NCI-H526 treated with DMSO at 0.1 percent for 48 hours (cell line): ENCODE results near the gene SLC4A1.

ENCODE experiments used
- DNase-seq: peaks from one replicate; lab custom pipeline; 2025; lab: John Stamatoyannopoulos, UW

Gene SLC4A1

DNA sequence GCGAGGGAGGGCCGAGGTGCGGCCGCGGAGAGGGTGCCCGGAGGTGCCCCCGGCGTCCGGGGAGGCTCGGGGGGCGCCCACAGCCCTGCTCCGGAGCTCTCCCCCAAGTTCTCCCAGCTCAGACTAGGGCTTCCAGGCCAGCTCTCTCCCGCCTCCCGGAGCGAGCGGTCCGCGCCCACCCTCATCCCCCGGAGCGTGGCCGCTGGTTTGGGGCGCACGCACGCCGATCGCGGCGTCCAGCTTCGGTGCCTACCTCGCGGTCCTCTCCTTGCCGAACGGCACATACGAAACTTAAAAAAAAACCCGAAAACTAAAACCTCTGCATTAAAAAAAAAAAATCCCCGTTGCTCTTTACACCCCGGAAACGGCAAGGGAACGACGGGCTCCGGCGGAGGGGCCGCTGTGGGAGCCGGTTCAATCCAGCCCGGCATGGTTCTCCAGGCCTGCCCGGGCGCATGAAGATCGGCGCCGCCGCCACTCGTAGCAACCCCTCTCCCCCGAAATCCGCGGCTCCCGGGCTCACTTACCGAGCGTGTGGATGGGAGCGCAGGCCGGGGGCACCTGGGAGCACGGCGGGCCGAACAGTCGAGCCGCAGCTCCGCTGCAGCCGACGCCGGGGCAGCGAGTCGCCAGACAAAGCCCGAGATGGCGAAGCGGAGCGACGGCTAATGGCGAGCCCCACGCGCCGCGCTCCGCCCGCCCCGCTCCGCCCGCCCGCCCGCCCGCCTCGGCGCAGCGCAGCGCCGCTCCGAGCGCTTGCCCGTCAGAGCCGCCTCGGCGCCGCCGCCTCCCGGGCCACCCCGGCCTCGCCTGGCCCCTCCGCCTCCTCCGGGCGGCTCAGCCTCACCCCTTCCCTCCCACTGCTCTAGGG, 47.5 kb downstream of the SLC4A1 start:
- DNase-seq = peak; percentile 56

DNA sequence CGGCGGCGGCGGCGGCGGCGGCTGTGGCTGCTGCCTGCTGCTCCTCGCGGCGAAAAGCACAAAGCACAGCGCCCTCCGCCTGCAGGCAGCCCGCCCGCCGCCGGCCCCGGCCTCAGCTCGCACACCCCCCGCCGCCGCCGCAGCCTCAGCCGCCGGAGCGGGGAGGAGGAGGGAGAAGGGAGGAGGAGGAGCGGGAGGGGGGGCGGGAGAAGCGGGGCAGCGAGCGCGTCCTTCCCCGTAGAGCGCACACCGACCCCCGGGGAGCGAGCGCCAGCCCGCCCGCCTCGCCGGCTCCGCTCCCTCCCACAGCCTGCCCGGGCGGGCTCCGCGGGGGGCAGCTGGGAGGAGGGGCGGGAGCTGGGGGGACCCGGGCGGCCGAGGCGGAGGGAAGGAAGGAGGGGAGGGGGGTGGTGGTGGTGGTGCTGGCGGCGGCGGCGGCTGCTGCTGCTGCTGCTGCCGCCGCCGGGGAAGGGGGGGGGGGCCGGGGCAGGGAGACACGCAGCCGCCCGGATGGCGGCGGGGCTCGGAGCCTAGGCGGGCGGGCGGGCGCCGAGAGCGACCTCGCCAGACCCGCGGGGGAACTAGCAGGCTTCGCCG, 48.2 kb downstream of the SLC4A1 start, which contains the start of gene UBTF:
TSS of gene UBTF (minus strand) at position 60 of the 597 bp plus-strand sequence. CDS start 1,446 bp downstream, outside the sequence.
- peak; percentile 56 for DNase-seq

DNA sequence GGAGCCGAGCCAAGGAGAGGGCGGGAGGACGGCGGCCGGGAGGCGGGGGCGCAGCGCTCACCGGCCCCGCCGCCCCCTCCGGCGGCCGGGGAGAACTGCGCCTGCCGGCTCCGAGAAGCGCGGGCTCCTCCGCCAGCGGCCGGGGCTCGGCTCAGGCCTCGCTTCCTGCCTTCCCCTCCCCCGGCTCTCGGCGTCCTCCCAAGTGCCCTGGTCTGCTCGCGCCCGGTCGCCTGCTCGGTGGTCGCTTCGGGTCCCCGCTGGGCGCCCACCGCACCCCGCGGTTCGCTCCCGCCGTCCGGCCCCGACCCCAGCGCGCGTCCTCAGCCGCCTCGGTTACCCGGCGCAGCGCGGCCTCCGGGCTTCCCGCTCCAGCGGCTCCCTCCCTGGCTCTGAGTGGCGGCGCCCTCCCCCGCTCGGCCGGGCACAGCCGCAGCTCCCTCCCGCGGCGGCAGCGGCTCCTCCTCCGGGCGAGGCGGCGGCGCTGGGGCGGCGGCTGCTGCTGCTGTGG, 48.8 kb downstream of the SLC4A1 start:
- DNase-seq = no peak

DNA sequence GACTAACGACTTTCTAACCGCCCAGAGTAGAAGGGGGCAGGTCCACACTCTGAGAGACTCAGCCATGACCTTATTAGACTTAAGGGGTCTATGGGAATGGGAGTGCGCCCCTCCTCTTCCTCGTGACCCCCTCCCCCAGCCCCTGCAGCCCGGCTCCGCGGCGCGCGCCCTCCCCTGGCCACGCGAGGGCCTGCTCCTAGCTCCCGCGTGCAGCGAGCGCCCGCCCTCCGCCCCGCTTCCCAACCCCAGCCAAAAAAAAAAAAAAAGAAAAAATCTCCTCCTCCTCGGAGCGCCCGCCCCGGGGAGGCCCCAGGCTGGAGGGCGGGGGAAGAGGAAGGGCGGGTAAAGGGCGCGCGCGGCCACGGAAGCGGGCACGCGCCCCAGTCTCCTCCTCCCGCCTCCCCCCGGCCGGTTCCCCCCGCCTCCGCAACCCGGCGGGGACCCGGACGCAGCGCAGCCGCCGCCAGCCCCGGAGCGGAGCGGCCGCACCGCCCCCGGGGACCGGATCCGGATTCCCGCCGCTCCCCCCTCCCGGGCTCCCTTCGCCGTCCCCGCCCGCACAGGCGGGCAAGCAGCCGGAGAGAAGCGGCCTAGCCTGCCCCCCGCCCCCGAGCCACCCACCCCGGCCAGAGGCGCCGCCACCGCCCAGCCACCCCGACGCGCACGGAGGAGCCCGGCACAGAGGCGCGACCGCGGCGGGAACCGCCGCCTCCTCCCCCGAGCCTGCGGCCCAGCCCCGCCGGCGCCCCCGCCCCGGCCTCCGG, 49.4 kb downstream of the SLC4A1 start:
- DNase-seq = peak; percentile 89

DNA sequence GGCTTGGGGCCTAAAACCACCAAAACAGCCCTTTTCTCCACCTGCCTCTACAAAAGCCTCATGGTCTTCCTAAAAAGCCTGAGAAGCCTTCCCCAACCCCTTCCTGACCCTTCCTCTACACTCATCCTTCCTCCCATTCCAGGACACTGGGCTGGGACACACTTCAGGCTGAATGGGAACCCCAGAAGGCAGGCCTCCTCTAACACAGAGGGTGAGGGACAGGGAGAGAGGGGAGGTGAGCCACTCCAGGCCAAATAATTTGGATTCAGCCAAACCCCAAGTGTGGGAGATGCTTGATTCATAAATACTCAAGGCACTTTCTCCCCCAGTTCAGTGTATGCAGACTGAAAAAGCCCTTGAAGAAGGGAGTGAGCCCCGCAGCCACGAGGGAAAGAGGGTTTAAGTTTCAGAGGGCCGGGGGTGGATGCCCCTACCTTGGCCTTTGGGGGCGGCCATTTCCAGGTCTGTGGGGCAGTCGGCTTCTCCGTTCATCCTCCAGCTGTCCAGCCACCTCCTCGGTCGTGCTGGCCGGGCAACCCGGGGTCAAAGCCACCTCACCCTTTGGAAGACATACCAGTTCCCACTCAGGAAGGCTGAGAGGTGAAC, 50.1 kb downstream of the SLC4A1 start:
- no peak for DNase-seq

DNA sequence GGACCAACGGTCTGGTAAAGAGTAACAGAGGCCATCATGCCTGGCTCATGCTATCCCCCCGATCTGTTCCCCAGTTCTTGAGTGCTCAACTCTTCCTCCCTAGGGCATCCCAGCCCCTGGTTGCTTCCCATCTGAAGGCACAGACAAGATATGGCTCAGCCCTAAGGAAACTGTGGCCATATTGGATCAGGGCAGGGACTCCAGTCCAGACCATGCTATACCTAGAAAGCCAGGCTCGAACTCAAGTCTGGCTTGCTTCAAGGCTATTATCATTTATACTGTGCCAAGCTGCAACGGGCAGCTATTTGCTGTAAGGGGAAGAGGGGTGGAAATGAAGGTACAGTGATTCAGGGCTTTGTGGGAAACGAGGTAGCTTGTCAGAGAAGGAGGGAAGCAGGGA, 51.2 kb downstream of the SLC4A1 start:
- DNase-seq = no peak

DNA sequence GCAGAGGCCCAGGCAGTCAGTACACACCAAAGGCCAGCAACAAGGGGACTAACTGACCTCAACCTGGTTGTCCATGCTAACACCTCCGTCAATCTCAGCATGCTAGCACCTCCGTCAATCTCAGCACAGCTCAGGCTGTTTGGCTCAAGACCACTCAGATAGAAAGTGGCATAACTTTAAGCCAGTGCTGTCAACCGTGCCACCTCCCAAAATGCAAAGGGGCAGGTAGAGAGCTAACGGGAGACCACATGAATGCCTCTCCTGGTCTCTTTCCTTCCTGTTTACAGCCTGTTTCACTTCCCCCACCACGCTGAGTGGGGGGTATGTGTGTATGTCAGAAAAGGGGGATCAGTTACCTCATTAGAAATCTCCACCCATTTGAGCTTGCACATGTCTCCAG, 51.8 kb downstream of the SLC4A1 start:
- no peak for DNase-seq

DNA sequence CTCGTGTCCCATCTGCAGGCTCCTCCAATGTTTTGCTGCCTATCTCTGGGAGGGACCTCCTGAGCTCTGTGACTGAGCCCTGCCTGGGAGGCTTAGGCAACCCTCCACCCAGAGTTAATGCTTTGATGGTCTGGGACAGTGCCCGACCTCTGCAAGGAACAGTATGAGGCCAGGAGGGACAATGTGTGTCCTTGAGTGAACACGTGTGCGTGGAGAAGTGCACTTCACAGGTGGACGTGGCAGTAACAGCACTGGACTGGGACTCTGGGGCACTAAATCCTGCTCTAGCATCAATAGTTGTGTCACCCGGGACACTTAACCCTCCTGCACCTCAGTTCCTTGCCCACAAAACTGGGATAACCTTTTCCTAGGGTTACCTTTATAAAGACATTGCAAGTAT, 53.0 kb downstream of the SLC4A1 start:
- no peak for DNase-seq

DNA sequence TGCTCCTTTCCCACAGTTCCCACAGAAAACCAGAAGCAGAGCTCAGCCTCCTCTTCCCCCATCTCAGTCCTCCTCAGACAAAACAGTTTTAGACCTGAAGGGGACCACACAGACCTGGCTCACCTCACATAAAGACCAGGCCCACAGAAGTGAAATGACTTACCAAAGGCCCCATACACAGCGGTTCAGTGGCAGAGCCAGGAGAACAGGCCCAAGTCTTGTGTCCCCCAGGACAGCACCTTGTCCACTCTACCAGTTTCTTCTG, 53.8 kb downstream of the SLC4A1 start:
- DNase-seq = no peak

DNA sequence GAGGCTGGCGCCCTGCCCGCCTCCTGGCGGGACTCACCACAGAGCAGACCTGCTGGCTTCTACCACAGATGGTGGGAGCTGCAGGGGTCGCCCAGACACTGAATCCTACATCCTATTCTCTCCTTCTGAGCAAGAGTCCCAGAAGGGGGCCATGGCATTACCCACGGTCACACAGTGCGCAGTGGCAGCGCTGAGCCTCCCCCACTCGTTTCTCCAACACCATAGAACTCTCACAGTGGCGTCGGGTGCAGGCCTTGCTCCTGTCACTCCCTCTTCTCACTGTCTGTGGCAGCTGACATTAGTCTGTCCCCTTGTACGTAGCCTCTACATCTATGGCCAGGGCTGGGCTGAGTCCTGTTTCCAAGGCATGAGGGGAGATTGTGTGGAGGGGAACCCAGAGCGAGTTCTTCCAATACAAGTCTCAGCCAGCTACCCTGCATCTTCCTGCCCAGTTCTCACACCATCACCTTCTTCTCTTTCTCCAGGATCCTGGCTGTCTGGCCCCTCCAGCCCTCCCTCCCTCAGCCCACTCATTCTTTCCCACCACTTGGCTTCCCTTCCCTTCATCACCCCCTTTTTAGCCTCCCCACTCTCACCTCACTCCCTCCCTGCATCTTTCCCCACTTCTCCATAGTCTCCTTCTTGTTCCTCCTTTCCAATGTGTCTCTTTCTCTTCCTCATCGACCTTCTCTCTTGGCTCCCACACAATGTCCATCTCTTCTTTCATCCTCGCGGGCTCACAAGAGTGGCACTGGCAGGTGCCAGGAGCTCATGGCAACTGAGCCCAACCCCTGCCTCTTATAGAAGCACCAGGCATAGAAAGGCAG, 54.3 kb downstream of the SLC4A1 start:
- DNase-seq = no peak

DNA sequence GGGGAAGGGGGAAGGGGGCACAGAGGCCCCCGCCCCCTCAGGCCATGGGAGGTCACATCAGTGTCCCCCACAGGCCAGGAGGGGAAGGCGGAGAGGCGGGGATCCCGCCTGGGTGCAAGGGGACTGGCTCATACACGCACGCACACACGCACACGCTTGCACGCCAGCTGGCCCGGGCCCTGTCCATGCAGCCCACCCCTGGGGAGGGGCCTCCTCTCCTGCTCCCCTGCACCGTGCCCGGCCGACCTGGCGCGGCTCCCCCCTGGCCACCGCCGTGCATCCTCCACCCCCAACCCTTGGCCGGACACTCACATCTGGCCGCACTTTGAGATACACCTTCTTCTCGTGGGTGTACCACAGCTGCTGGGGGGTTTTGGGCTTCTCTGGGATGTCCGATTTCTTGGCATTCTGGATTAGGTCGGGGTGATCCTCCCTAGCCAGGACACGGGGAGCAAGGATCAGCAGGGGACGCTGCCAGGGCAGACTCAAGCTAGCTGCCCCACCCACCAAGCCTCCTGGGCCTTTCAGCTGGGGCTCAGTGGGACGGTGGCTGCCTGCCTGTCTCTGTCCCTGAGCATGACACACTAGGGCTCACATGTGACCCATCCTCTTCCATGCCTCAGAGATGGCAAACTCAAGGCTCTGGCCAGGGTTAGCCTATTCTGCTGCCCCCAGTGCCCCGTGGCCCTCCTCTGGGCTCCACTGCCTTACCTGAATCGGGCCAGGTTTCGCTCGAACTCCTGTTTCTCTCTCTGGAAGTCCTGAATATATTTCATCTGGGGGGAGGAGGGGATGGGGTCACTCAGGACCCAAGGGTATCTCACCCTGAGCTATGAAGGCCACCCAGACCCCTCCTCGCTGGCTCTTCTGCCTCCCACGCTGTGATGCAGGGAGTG, 55.2 kb downstream of the SLC4A1 start:
- no peak for DNase-seq

DNA sequence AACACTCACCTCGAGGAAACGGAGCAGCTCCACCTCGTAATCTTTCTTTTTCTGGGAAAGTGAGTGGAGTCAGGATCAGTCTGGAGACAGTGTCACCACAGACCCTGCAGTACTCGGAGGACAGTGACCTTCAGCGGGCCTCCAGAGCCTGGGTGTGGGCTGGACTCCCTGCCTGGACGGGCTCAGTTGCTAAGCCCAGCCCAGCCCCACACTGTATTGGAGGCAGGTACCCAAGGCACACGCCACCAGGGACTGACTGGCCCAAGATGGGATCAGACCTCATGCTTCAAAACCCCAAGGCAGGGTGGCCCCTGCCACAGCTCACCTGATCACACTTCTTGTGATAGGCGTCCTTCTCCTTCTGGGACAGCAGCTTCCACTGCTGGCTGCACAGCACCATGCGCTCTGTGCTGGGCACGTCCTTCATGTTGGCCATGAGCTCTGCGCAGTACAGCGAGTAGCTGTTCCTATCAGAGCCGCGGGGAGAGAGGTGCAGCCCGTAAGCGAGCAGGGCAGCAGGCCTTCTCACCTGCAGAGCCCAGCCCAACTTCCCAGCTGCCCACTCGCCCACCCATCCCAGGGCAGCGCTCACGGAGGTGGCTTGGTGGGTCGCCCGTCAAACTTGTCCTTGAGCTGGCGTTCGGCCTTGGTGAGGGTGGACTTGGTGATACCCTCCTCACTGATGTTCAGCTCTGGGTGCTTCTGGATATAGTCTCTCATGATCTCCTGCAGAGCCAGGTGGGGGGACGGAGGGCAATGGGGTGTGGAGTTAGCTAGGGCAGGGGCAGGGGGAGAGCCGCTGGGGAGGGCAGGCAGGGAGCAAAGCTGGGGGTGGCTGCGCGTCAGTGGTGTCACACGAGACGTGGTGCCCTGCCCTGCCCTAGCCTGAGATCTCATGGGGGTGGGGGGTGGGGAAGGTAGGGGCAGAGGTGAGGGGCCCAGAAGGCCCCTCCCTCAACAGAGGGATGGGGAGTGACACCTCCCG, 56.4 kb downstream of the SLC4A1 start:
- no peak for DNase-seq

DNA sequence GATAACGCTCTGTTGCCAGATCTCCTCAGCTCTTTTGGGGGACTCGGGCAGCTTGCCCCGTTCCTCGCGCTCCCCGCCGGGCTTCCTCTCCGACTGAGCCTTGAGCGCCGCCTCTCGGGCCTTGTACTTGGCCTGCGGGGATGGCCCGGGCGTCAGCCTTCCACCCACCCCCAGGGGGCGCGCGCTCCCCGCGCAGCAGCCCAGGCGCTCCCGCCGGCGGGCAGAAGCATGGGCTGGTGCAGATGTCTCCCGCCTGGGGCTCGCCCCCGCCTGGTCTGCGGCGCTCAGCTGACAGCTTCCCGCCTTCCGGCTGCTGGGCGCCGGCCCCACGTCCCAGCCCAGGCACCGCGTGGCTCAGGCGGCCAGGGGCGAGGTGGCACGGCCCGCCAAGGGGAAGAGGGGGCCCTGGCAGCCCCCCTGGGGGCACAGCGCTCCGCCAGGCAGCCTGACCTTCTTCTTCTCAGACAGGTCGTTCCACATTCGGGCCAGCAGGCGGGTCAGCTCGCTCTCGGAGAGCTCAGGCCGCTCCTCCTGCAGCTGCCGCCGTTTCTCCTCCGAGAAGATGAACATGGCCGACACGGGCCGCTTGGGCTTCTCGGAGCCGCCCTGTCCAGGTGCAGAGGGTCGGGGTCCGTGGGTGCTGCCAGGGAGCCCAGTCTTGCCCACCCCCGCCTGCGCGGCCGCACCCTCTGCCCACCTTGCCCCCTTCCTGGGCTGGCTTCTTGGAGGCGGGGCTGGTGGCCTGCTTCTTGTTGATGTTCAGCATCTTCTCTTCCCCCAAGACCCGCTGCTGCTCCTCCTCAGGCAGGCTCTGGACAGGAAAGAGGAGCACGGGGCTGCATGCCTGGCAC, 57.4 kb downstream of the SLC4A1 start:
- DNase-seq = peak; percentile 84

DNA sequence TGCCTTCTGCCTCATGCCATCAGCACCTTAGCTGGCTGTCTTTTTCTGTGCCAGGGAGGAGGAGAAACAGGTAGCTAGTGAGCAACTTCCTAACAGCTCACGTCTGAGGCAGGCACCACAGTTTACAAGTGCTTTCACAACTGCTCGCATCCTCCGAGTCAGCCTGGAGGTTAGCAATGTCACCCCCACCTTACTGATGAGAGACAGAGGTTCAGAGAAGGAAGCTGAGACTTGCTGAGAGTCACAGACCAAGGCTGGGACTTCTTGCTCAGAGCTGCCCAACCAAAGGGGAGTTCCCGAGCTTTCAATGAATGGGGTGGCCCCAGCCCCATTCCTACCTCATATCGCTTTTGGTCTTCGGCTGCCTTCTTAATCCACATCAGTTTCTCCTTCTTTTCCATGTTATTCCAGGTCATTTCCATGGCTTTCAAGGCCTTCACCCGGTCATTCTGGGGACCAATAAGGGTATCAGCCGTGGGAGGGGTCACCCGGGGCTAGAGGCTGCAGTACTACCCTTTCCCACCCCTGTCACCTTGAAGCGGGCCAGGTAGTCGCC, 58.1 kb downstream of the SLC4A1 start:
- DNase-seq = no peak

DNA sequence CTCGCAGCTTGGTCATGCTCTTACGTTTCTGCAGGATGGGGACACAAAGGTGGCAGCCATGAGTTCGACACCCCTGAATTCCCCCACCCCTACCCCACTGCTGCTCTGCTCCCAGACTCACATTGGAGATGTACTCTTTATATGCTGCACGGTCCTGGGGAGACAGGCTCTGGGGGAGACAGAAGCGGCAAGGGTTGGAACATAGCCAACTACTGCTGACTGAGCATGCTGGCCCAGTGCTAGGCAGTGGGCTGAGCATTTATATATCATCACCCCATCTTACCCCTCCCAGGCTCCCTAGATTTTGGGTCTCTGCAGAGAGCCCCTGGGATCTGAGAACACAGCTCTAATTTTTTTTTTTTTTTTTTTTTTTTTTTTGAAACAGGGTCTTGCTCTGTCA, 60.2 kb downstream of the SLC4A1 start:
- DNase-seq = no peak

DNA sequence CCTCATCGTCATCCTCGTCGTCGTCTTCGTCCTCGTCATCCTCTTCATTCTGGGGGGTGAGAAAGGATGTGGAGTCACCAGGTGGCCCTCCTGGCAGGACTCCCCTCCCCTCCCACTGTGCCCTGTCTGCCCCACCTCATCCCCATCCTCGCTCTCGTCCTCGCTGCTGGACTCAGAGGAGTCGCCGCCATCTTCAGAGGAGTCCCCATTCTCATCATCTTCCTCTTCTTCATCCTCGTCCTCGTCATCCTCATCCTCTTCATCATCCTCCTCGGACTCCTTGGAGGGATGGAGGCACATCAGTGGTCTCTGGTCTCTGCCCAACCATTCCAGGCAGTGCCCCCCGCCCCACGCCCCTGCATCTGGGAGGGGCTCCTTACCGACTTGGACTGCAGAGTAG, 60.6 kb downstream of the SLC4A1 start:
- no peak for DNase-seq

DNA sequence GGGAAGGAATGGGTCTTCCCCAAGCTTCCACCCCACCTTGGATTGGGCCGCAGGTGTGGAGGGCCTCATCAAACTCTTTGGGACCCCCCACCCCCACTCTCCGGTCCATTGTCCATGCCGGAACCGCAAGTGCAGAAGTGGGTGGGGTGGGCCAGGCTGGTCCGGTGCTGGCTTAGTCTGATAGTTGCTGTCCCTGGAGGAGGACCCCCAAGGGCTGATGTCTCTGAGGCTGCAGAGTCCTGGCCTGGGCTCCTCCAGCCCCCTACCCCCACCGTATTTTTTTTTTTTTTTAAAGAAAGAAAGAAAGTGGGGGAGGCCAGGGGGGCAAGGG, 61.1 kb downstream of the SLC4A1 start:
- no peak for DNase-seq
